HUES6 (cell line): ENCODE data around the gene TEX29.

Experiments
- H3K27ac ChIP-seq: 2 replicates; pipeline ENCODE4 v1.7.0; 2013; ENCODE audit warnings: low read depth, mild to moderate bottlenecking, low read length, inconsistent platforms
- H3K27me3 ChIP-seq: 2 replicates; pipeline ENCODE4 v1.6.1; 2013; ENCODE audit warnings: low read length; ENCODE audit not compliant: control insufficient read depth, insufficient read depth
- H3K36me3 ChIP-seq: 2 replicates; pipeline ENCODE4 v1.6.1; 2013; ENCODE audit warnings: low read length; ENCODE audit not compliant: control insufficient read depth, insufficient read depth
- H3K4me1 ChIP-seq: 2 replicates; pipeline ENCODE4 v1.6.1; 2013; ENCODE audit warnings: low read length; ENCODE audit not compliant: control insufficient read depth, insufficient read depth
- H3K4me3 ChIP-seq: 2 replicates; pipeline ENCODE4 v1.5.1; 2013; ENCODE audit warnings: low read depth, low read length
- H3K9ac ChIP-seq: one replicate; pipeline ENCODE4 v1.6.1; 2013; ENCODE audit warnings: mild to moderate bottlenecking, low read length
- H3K9me3 ChIP-seq: 2 replicates; pipeline ENCODE4 v1.6.1; 2013; ENCODE audit warnings: low read depth, low read length; ENCODE audit not compliant: control insufficient read depth, insufficient read depth

TEX29 gene

GRCh38 chr13:111281751-111282311 is 38.6 kb upstream of the TEX29 start:
- Histone ChIP-seq H3K4me1 (no peaks in the 10 kb centered on the region), H3K9ac (no peak overlapping the region), H3K9me3 (no peaks in the 10 kb centered on the region), H3K4me3 (no peak overlapping the region), H3K27me3 (no peaks in the 10 kb centered on the region), H3K36me3 (peaks cover 94% of the 10 kb centered on the region), H3K27ac (no peak overlapping the region)

GRCh38 chr13:111282425-111282824 is 38.0 kb upstream of the TEX29 start:
- H3K27ac ChIP-seq, result no peak overlapping the region
- H3K9ac ChIP-seq, result no peak overlapping the region
- H3K9me3 ChIP-seq, result no peaks in the 10 kb centered on the region
- peaks cover 94% of the 10 kb centered on the region for H3K36me3 ChIP-seq
- no peaks in the 10 kb centered on the region for H3K4me1 ChIP-seq
- no peak overlapping the region for H3K4me3 ChIP-seq
- no peaks in the 10 kb centered on the region for H3K27me3 ChIP-seq

GRCh38 chr13:111282997-111283396 is 37.4 kb upstream of the TEX29 start:
- no peaks in the 10 kb centered on the region for H3K27me3 ChIP-seq
- no peak overlapping the region for H3K4me3 ChIP-seq
- H3K36me3 ChIP-seq, result peaks cover 93% of the 10 kb centered on the region
- no peaks in the 10 kb centered on the region for H3K4me1 ChIP-seq
- H3K9me3 ChIP-seq, result no peaks in the 10 kb centered on the region
- H3K27ac ChIP-seq, result no peak overlapping the region
- H3K9ac ChIP-seq, result no peak overlapping the region

- Histone ChIP-seq H3K4me3 (no peak overlapping the region), H3K9ac (no peak overlapping the region), H3K9me3 (no peaks in the 10 kb centered on the region), H3K27ac (no peak overlapping the region), H3K4me1 (no peaks in the 10 kb centered on the region), H3K36me3 (peaks cover 93% of the 10 kb centered on the region), H3K27me3 (no peaks in the 10 kb centered on the region)
These were observed 37.0 kb upstream of the TEX29 start for GRCh38 chr13:111283457-111283856.

GRCh38 chr13:111283991-111284390 is 36.5 kb upstream of the TEX29 start:
- Histone ChIP-seq H3K4me3 (no peak overlapping the region), H3K27me3 (no peaks in the 10 kb centered on the region), H3K36me3 (peaks cover 88% of the 10 kb centered on the region), H3K9ac (no peak overlapping the region), H3K9me3 (no peaks in the 10 kb centered on the region), H3K27ac (no peak overlapping the region), H3K4me1 (no peaks in the 10 kb centered on the region)

- Histone ChIP-seq H3K36me3 (peaks cover 88% of the 10 kb centered on the region), H3K27ac (no peak overlapping the region), H3K9ac (no peak overlapping the region), H3K4me3 (no peak overlapping the region), H3K4me1 (no peaks in the 10 kb centered on the region), H3K27me3 (no peaks in the 10 kb centered on the region), H3K9me3 (no peaks in the 10 kb centered on the region)
These were observed 35.9 kb upstream of the TEX29 start for GRCh38 chr13:111284565-111284964.

GRCh38 chr13:111286162-111286561 is 34.3 kb upstream of the TEX29 start:
- H3K9ac ChIP-seq, result no peak overlapping the region
- no peaks in the 10 kb centered on the region for H3K4me1 ChIP-seq
- no peaks in the 10 kb centered on the region for H3K9me3 ChIP-seq
- peaks cover 91% of the 10 kb centered on the region for H3K36me3 ChIP-seq
- H3K27me3 ChIP-seq, result no peaks in the 10 kb centered on the region
- no peak overlapping the region for H3K27ac ChIP-seq
- H3K4me3 ChIP-seq, result no peak overlapping the region

- Histone ChIP-seq H3K36me3 (peaks cover 90% of the 10 kb centered on the region), H3K4me3 (no peak overlapping the region), H3K27ac (no peak overlapping the region), H3K9ac (no peak overlapping the region), H3K9me3 (no peaks in the 10 kb centered on the region), H3K27me3 (no peaks in the 10 kb centered on the region), H3K4me1 (no peaks in the 10 kb centered on the region)
These were observed 33.7 kb upstream of the TEX29 start for GRCh38 chr13:111286749-111287148.

GRCh38 chr13:111287201-111287600 is 33.2 kb upstream of the TEX29 start:
- peaks cover 90% of the 10 kb centered on the region for H3K36me3 ChIP-seq
- H3K27ac ChIP-seq, result no peak overlapping the region
- no peak overlapping the region for H3K4me3 ChIP-seq
- no peaks in the 10 kb centered on the region for H3K27me3 ChIP-seq
- H3K4me1 ChIP-seq, result no peaks in the 10 kb centered on the region
- no peaks in the 10 kb centered on the region for H3K9me3 ChIP-seq
- H3K9ac ChIP-seq, result no peak overlapping the region

GRCh38 chr13:111288276-111288675 is 32.2 kb upstream of the TEX29 start:
- H3K9ac ChIP-seq, result no peak overlapping the region
- peaks cover 89% of the 10 kb centered on the region for H3K36me3 ChIP-seq
- no peaks in the 10 kb centered on the region for H3K4me1 ChIP-seq
- H3K9me3 ChIP-seq, result no peaks in the 10 kb centered on the region
- H3K27ac ChIP-seq, result no peak overlapping the region
- no peak overlapping the region for H3K4me3 ChIP-seq
- H3K27me3 ChIP-seq, result no peaks in the 10 kb centered on the region

- Histone ChIP-seq H3K4me1 (no peaks in the 10 kb centered on the region), H3K27ac (no peak overlapping the region), H3K4me3 (no peak overlapping the region), H3K27me3 (no peaks in the 10 kb centered on the region), H3K9ac (no peak overlapping the region), H3K9me3 (no peaks in the 10 kb centered on the region), H3K36me3 (peaks cover 89% of the 10 kb centered on the region)
These were observed 31.2 kb upstream of the TEX29 start for GRCh38 chr13:111289251-111289650.

- H3K36me3 ChIP-seq, result peaks cover 74% of the 10 kb centered on the region
- H3K27me3 ChIP-seq, result no peaks in the 10 kb centered on the region
- no peak overlapping the region for H3K4me3 ChIP-seq
- H3K4me1 ChIP-seq, result no peaks in the 10 kb centered on the region
- H3K9me3 ChIP-seq, result no peaks in the 10 kb centered on the region
- H3K9ac ChIP-seq, result no peak overlapping the region
- H3K27ac ChIP-seq, result no peak overlapping the region
These were observed 28.5 kb upstream of the TEX29 start for GRCh38 chr13:111291908-111292307.
